ENCODE results near the gene ETNK2. TPM values are rescaled to one million over a fixed set of nuclear protein-coding genes. Genes with fewer than 3 reads are reported as not detected.
A peak's percentile ranks its signal among the peaks of the same experiment; 100 is the strongest.

Gene ETNK2
- polyA plus RNA-seq, 2 of the 4 experiments (the other 2 are of a cell fraction) = 3.4 to 5.2 TPM

DNA sequence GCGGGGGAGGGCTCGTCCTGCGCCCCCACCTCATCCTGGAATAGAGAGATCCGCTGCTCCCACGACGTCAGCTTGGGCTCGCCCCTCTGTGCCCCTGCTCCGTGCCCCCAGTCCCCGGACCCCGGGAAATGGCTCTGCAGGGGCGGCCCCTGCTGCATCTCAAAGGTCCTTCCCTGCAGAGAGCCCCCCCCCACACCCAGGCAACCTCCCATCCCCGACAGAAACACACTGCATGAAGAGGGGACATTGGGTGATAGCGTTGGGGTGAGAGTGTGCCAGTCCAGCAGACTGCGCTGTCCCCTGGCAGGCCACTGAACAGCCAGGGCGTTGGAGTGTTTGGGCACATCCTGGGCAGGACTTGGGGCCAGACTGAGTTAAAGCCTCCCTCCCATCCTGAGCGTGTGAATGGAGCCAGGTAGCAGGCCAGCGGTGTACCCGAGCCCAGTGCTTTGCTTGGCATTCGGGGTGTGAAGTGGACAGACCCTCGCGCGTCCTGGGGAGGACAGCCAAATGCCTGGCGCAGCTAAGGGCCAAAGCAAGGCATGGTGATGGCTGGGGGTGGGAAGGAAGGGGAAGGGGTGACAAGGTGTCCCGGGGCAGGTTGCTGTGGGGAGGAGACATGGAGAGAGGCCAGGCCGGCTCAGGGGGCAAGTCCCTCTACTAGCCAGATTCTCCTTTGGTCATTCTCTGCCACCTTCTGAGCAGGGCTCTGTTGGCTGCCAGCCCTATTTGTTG is 633 bp upstream of the ETNK2 start:
- no peaks in the 10 kb centered on the region for H3K9me3 ChIP-seq
- TF ChIP-seq POLR2A (IDR thresholded peaks at IDR 0.05; ENCODE audit: low read length) (0 out of 2 replicates have a peak, but pooled peaks have one; percentile 21), REST (IDR thresholded peaks at IDR 0.05) (peak; percentile 10; the same call in 1 of the 2 replicates), USF2 (IDR thresholded peaks at IDR 0.05) (no peak)
- H3K4me2 ChIP-seq = peak overlapping the region; percentile 100
- DNase-seq (ENCODE audit: low read depth in 1 of 2, low spot score in 1 of 2) = no peak
- peaks cover 16% of the 10 kb centered on the region for H3K4me1 ChIP-seq
- ATAC-seq = peak; percentile 7 to 34; a peak in 3 of 6 replicates
- H3K27ac ChIP-seq = peak overlapping the region; percentile 78 to 85
- no peak for FAIRE-seq
- peak overlapping the region; percentile 96 for H3K4me3 ChIP-seq
- CTCF ChIA-PET = interaction anchor here (1.5 to 6.2 kb wide), 7 partner anchors 11 to 270 kb away, joined by 3 to 62 read pairs (median 16); no protein-coding TSS in a partner anchor
- WGBS (ENCODE audit: missing lambda C conversion rate) = 61% methylated on average over 12 of the region's 25 CpGs
- POLR2A ChIA-PET = interaction anchor here (0.6 to 1.4 kb wide), 3 partner anchors 22 to 244 kb away, joined by 3 to 4 read pairs (median 3); no protein-coding TSS in a partner anchor

DNA sequence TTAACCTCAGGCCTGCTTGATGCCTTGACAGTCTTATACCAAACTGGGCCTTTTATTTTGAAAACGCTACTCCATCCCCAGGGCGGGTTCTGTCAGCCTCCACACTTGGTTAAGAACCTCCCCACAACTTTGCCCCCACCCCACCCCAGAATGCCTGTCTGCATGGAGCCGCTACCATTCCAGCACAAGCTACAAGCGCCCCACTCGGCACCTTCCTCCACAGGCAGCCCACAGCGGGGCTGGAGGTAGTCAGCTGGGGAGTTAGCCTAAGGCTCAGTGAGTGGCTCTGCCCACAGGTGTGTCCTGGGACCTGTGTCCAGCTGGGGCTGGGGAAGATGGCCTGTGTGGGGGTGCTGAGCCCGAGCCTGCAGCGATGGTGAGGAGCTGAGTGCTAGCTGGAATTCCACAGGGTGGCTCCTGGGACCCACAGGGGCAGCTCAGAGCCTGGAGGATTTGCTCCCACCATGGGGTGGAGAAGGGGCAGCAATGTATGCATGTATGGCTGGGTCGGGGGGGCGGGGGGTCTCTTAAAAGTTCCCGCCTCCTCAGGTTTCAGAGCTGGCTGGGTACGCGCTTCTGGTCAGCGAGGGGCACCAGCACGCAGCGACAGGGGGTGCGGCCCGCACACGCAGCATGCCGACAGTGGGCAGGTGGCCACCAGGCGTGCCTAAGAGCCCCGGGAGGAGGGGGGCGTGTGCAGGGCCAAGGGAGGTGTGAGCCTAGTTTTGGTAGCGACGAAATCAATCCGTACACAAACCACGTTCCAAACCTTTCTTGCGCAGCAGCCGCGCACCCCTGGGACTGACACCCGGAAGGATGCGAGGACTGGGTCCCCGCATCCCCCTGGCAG is 917 bp downstream of the ETNK2 start:
- FAIRE-seq (no peak), ATAC-seq (peak; percentile 12 to 18; a peak in 4 of 6 replicates), DNase-seq (ENCODE audit: low read depth in 1 of 2, low spot score in 1 of 2) (no peak)
- Histone ChIP-seq H3K4me3 (peak overlapping the region; percentile 96), H3K4me1 (peaks cover 16% of the 10 kb centered on the region), H3K4me2 (peak overlapping the region; percentile 100), H3K9me3 (no peaks in the 10 kb centered on the region), H3K27ac (peak overlapping the region; percentile 78 to 85)
- WGBS (ENCODE audit: missing lambda C conversion rate) = 72% methylated on average over 24 of the region's 33 CpGs
- CTCF ChIA-PET = interaction anchor here (1.2 to 6.2 kb wide), 7 partner anchors 8 to 248 kb away, joined by 3 to 62 read pairs (median 9); no protein-coding TSS in a partner anchor
- no peak for TF ChIP-seq BHLHE40 (IDR thresholded peaks at IDR 0.05; ENCODE audit: low read depth, low read length)
- no peak for TF ChIP-seq CTCF (IDR thresholded peaks at IDR 0.05)
- no peak for TF ChIP-seq TFCP2L1 (CRISPR knock-in tag; IDR thresholded peaks at IDR 0.05)
- TF ChIP-seq MAZ (IDR thresholded peaks at IDR 0.05; ENCODE audit: borderline replicate concordance, low read depth, low read length) = no peak
- TF ChIP-seq, protein P1, sequence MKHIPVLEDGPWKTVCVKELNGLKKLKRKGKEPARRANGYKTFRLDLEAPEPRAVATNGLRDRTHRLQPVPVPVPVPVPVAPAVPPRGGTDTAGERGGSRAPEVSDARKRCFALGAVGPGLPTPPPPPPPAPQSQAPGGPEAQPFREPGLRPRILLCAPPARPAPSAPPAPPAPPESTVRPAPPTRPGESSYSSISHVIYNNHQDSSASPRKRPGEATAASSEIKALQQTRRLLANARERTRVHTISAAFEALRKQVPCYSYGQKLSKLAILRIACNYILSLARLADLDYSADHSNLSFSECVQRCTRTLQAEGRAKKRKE (CRISPR knock-in tag; IDR thresholded peaks at IDR 0.05; ENCODE audit: low read depth) = no peak
- TF ChIP-seq RAD21 (conservative IDR thresholded peaks at IDR 0.05 in 1 of 2, IDR thresholded peaks at IDR 0.05 in 1 of 2) = no peak
- TF ChIP-seq POLR2AphosphoS2 (conservative IDR thresholded peaks at IDR 0.05; ENCODE audit: low read length) = no peak
- TF ChIP-seq PHF8 (IDR thresholded peaks at IDR 0.05; ENCODE audit: borderline replicate concordance, low read depth) = no peak
- no peak for TF ChIP-seq RARB (CRISPR knock-in tag; IDR thresholded peaks at IDR 0.05)
- POLR2A ChIA-PET = interaction anchor here (0.7 kb wide), 1 partner anchor 284 kb away, joined by 4 read pairs; no protein-coding TSS in a partner anchor

All from A549 (cell line).